Caco-2 (cell line): ENCODE data around the gene DAZ2. TPM values are rescaled to one million over a fixed set of nuclear protein-coding genes. Genes with fewer than 3 reads are reported as not detected.

ENCODE experiments used
- total RNA-seq: library from RNA; stranded (reverse); gene quantifications from 2 replicates; pipeline ENCODE4 v1.2.3, GENCODE V29; 2022

Gene DAZ2
- total RNA-seq, 1 experiment from 2014 or later, result not detected

Other genes with a start within 250 kb of the DAZ2 start
- not detected in 2 replicates for gene BPY2, start 235.3 kb upstream of the DAZ2 start, total RNA-seq
- gene DAZ1, start 20.5 kb upstream of the DAZ2 start, total RNA-seq, result not detected in 2 replicates